ENCODE data around the gene MNT.

- TF ChIP-seq CTCF (IDR thresholded peaks at IDR 0.05; ENCODE audit: insufficient read depth, low read length) (no peak), REST (IDR thresholded peaks at IDR 0.05; ENCODE audit: insufficient replicate concordance, low read depth) (no peak)
Measured at GRCh38 chr17:2427215-2427614, 26.4 kb upstream of the MNT start.
